ENCODE results near the gene VPS33A. TPM values are rescaled to one million over a fixed set of nuclear protein-coding genes. Genes with fewer than 3 reads are reported as not detected.

Gene VPS33A
- total RNA-seq, 1 donor from 2014 or later = 34.7 TPM

- peak; percentile 22 for DNase-seq (ENCODE audit: low spot score)
Measured at GRCh38 chr12:122182887-122183587, 83.3 kb downstream of the VPS33A start, which contains the start of gene LRRC43. TSS of gene LRRC43 (plus strand) at chr12:122183123. CDS start at chr12:122183145, 22 bp downstream.

Other genes starting within 250 kb of the VPS33A start
- gene BCL7A, start 244.6 kb downstream of the VPS33A start, total RNA-seq (ENCODE audit: insufficient read depth, low replicate concordance) = 10.4 TPM
- gene MLXIP, start 187.7 kb downstream of the VPS33A start, total RNA-seq (ENCODE audit: insufficient read depth, low replicate concordance) = 13.2 TPM
- not detected for gene IL31, start 92.3 kb downstream of the VPS33A start, total RNA-seq (ENCODE audit: insufficient read depth, low replicate concordance)
- gene LRRC43, start 83.4 kb downstream of the VPS33A start, total RNA-seq (ENCODE audit: insufficient read depth, low replicate concordance) = 1.7 TPM
- 3.6 TPM for gene B3GNT4, start 62.8 kb downstream of the VPS33A start, total RNA-seq (ENCODE audit: insufficient read depth, low replicate concordance)
- 68.6 TPM for gene DIABLO, start 40.4 kb downstream of the VPS33A start, total RNA-seq (ENCODE audit: insufficient read depth, low replicate concordance)
- gene CLIP1, start 156.2 kb upstream of the VPS33A start, total RNA-seq (ENCODE audit: insufficient read depth, low replicate concordance) = 88.1 TPM
- gene ZCCHC8, start 234.4 kb upstream of the VPS33A start, total RNA-seq (ENCODE audit: insufficient read depth, low replicate concordance) = 51.5 TPM

Measured in umbilical cord (tissue), 2 donors.